ENCODE results near the gene PTPRN2.
"Not testable (repeated sequence)": the region's sequence is repeated elsewhere in the genome, so short reads cannot be mapped to it uniquely, and the experiment has no call there.

Gene PTPRN2

GRCh38 chr7:157733760-157734395 is 853.7 kb downstream of the PTPRN2 start:
- not testable (repeated sequence) for DNase-seq (ENCODE audit: low spot score)

- DNase-seq (ENCODE audit: low spot score): no peak
Measured at GRCh38 chr7:157731126-157731525, 856.5 kb downstream of the PTPRN2 start.

GRCh38 chr7:157730614-157731013 is 857.0 kb downstream of the PTPRN2 start:
- DNase-seq (ENCODE audit: low spot score): no peak

DNA sequence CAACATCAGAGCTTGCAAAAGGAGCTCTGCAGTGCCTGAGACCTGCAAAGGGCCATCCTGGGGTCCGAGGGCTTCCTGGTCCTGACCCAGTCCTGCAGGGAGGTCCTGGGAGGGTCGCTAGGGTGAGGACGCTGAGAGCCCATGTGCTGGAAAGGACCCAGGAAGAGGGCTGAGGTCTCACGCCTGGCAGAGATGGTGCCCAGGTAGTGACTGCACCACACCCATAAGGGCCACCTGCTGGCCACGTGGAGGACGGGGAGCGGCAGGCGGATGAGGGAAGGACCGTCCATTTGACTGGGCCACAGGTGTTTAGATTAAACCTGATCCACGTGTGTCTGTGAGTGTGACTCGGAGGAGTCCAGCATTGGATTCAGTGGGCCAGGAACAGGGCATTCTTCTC is 858.1 kb downstream of the PTPRN2 start:
- no peak for DNase-seq (ENCODE audit: low spot score)

GRCh38 chr7:157727964-157728615 is 859.5 kb downstream of the PTPRN2 start:
- DNase-seq (ENCODE audit: low spot score): no peak

- no peak for DNase-seq (ENCODE audit: low spot score)
Measured at GRCh38 chr7:157726764-157727163, 860.9 kb downstream of the PTPRN2 start.

- not testable (repeated sequence) for DNase-seq (ENCODE audit: low spot score)
Measured at GRCh38 chr7:157725312-157725711, 862.3 kb downstream of the PTPRN2 start.

- no peak for DNase-seq (ENCODE audit: low spot score)
Measured at GRCh38 chr7:157723205-157723604, 864.4 kb downstream of the PTPRN2 start.

DNA sequence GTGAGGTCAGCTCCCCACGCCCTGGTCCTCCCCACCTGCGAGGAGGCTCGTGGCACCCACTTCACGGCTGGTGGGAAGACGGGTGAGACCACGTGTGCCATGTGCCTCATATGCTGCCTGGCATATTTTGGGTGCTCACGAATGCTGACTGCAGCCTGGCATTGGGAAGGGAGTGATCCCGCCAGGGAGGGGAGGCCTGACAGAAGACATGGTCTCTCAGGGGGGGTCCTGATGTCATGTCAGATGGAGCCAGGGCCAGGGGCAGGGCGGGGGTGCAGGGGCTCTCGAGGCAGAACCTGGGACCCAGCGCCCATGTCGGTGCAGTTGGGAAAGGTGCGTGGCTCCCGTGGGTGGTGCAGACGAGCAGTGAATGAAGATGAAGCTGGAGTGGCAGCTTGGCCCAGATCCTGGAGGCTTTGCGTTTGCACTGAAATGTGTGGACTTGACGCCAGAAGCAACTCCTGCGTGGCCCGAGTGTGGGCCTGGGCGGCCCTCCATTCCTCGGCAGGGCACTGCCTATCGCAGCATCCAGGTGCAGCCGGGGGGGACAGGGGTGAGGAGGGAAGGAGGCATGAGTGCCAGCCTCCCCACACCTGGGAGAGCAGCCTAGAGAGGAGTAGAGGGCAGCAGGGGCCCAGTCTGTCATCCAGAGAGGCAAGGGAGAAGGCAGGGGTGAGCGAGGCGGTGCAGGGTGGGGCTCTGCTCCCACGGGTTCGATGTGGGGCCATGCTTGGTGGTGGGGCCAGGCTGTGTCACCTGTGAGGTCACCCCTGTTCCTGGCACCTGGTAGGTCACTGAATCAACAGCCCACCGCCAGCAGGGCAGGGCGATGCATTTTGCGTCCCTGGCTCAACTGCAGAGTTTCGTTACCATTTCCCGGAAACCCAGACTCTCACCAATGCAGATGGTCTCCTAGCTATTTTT is 865.2 kb downstream of the PTPRN2 start:
- DNase-seq (ENCODE audit: low spot score): no peak

DNA sequence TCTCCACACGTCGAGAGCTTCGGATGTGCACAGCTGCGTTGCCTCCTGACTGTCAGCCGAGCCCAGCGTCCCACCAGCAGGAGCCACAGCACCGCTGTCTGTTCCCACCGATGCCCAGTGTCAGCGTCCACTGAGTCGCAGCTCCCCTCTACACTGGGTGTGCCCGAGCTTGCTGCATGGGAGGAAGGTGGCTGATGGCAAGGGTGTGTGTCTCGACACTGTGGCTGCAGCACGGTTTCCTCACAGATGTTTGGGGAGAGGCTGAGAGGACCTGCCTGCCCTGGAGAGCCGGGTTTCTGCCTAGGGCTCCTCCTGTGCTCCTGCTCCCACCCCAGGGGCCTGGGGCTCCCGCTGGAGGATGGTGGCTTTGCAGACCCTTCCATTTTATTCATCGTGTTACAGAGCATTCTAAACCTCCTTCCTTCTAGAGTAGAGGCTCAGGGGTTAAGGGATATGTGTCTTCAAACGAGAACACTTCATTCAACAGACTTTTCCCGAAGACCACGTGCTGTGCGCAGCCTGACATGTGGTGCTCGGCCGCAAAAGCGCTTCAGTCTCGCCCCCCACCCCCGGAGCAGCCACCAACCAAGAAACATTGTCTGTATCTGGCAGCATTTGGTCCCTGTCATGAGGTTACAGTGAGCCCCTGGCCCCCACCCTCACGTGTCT is 866.0 kb downstream of the PTPRN2 start:
- no peak for DNase-seq (ENCODE audit: low spot score)

DNA sequence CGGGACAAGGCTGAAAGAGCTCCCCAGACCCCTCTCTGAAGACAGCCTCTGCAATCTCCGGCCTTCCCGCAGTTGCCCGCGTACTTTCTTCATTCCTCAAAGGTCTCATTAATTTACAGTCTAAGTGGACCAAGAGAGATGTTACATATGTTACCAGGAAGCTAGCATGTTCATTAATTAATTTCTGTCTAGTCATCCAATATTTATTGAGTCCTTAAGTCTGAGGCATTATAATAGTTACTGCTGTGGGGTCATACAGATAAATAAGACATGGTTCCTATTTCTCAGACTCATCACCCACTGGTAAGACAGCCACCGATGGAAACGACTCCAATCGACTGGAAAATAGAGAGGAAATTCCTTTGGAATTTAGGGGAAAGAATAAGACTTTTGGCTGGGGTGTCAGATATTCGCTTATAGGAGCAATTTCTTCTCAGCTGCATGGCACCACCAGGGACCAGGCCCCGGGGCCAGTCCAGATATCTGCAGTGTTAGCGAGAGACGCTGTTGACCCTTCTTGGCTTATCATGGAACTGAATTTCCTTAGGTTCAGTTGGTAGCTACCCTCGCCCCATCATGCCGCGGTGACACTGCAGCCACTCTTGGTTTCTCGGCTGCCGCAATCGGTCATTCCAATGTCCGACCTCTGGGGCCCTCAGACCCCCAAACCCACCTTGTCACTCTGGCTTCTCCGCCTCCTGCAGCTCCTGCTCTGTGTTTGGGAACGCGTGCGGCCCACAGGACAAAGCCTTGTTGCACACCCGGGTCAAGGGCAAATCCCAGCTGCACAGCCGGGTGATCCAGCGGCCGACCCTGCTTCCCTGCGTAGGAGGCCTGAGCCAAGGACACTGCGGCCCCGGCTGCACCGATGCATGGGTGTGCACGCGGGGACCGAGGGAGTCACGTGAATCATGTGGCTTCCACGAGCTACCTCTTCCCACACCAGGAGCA is 867.6 kb downstream of the PTPRN2 start:
- DNase-seq (ENCODE audit: low spot score): no peak

DNA sequence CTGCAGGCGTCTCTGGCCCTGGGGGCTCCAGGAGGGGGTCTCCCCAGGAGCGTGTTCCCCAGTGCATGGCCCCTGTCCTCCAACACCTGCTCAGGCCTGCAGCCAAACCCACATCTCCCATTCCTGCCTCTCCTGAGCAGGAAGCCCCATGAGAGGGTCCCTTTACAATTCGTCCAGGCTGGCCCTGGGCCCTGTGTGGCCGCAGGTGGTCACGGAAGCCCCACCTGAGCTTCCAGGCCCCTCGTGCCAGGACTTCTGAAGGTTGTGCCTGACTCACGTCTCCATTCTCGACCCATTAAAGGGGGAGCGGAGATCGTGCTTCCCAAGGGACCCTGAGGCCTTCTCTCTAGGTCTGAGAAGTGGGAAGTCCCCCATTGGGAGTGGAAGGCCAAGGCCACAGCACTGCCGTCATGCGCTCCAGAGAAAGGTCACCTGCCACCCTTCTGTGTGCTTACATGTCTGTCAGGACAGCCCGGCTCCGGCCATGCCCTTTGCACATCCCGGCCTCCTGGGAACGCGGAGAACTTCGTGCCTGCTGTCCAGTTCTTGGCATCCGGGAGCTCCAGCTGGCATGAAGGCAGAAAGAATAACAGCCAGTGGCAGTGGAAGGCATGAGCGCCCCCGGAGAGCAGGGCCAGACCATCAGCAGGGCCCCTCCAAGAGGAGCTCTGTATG is 868.5 kb downstream of the PTPRN2 start:
- DNase-seq (ENCODE audit: low spot score): no peak

DNA sequence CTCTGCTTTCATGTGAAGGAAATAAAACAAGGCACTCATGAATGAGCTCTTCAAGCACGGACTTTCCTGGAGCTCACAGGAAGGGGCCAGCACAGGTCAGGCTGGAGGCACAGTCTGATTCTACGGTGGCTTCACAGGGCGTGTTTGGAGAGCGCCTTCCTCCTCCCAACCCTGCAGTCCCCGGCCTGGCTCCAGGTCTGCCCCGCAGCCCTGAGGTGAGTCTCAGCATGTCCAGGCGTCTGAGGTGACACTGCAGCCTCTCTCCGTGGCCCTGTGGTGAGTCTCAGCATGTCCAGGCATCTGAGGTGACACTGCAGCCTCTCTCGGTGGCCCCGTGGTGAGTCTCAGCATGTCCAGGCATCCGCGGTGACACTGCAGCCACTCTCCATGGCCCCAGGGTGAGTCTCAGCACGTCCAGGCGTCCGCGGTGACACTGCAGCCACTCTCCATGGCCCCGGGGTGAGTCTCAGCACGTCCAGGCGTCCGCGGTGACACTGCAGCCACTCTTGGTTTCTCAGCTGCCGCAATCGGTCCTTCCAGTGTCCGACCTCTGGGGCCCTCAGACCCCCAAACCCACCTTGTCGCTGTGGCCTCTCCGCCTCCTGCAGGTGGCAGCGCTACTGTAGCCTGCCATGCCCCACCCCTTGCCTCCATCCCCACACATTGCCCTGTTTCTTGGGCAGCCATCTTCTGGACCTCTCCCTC is 869.2 kb downstream of the PTPRN2 start:
- DNase-seq (ENCODE audit: low spot score): no peak

- no peak for DNase-seq (ENCODE audit: low spot score)
Measured at GRCh38 chr7:157717211-157718174, 870.1 kb downstream of the PTPRN2 start.

DNA sequence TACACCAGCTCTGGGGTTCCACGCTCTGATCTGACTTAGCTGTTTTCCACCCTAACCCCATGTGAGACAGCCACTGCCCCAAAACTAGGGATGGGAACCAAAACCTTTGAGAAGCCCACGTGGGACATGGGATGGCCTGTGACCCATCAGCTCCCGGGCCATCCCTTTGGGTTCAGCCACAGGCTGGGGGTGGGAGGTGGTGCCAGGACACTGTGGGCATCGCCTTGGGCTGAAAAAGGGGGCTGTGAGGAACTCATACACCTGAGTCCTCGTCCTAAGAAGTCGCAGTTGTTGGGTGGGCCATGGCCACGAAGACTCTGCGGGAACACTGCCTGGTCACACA is 871.7 kb downstream of the PTPRN2 start:
- no peak for DNase-seq (ENCODE audit: low spot score)

DNA sequence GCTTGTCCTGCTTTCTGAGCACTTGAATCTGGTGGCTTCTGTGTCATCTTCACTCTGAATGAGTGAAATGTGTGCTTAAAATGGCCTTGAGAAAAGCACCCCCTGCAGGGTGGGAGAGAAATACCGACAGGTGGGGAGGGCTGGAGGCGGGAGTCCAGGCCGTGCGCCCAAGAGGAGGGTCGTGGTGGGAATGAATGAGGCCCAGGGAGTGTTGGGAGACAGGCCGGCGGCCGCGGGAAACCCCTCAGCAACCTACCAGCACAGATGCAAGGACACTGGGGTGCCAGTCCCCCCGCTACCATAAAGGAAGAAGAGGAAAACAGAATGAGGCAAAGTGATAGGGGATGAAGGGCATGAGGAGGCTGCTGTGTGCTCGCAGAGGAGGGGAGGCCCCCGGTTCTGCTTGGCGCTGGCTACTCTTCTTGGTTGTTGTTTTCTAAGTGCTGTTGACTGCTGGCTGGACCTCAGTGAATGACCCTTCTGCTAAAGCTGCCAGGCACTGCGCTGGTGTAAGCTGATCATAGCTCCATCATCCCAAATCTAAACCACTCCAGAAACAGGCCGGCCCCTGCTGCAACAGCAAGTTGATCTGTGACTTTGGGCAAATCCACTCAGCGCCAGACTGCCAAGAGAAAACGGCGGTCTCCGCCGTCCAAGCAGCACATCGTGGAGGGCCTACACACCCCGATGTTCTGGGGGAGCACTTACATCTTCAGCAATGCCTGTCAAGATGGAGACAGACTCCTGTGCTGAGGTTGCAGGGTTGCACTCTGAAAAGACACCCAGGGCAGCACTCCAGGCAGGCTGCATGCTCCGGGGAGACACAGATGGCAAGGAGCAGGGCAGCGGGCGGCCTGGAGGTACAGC is 872.3 kb downstream of the PTPRN2 start:
- no peak for DNase-seq (ENCODE audit: low spot score)

DNA sequence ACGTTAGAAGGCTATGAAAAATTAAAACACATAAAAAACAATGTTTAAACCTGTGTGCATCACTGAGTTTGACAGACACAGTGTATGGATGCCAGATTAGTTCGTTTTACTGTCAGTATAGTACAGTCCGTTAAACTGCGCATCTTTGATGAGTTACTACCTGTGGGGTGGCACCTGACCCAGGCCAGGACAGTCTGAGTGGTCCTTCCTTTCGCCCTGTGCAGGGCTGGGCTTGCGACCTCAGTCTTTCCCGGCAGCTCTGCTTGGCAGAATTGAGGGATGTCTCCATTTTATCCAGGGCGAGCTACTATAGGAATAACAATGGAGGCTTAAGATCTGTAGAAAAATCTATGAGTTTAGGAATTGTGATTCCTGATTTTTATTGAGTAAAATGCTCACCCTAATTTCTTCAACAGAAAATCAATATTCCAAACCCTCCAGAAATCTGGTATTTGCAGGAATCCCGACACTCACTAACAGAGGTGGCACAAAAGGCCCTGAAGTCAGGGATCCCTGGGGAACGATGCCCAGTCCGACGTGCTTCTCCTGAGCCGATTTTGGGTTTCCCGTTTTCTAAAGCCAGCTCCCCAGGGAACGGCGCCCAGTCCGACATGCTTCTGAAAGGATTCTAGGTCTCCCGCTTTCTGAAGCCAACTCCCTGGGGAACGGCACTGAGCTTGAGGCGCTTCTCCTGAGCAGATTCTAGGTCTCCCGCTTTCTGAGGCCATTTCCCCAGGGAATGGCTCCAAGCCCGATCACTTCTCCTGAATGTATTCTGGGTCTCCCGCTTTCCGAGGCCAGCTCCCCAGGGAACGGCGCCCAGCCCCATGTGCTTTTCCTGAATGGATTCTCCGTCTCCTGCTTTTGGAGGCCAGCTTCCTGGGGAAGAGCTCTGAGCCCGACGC is 873.2 kb downstream of the PTPRN2 start:
- no peak for DNase-seq (ENCODE audit: low spot score)
